ENCODE data around the gene SP100.
"Not testable (repeated sequence)": the region's sequence is repeated elsewhere in the genome, so short reads cannot be mapped to it uniquely, and the experiment has no call there.

SP100 gene

GRCh38 chr2:230416061-230416721, at the start of gene SP100:
Gene SP100 (plus strand): TSS chr2:230416201. CDS start chr2:230416297, 96 bp downstream.
- peak; percentile 86 for DNase-seq (ENCODE audit: low spot score)

- no peak for DNase-seq (ENCODE audit: low spot score)
Measured at GRCh38 chr2:230382108-230382507, 33.9 kb upstream of the SP100 start.

DNA sequence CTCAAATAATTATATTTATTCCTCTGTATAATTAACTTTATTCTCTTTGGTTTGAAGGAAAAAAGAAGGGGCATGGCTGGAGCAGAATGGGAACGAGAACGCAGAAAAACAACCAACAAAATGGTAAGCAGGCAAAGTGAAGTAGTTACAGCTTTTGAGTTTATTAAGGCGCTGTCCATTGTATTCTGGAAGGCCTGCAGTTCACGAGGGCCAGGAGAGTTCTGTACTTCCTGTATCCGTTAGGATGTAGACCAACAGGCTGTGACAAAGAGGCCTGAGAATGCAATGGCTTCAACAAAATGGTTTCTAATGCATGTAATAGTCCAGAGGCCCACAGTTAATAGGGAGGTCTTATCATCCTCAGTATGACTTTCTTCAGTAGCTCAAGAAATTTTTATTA, 32.5 kb upstream of the SP100 start:
- DNase-seq (ENCODE audit: low spot score) = no peak

DNA sequence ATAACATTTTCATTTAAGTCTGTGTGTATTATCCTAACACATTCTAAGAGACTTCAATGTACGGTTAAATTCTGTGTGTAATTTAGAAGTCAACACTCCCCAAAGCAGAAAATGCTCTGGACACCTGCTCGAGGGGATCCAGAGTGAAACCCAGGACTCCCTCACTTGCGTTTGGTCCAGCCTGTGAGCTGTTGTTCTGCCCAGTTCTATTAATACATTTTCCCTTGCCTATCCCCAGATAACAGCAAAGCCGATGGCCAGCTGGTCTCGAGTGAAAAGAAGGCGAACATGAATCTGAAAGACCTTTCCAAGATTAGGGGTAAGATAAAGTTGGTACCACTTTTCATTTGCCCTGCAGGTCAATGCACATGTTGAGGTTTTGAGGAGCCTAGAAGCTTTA, 31.0 kb upstream of the SP100 start:
- no peak for DNase-seq (ENCODE audit: low spot score)

GRCh38 chr2:230394301-230394700, 21.7 kb upstream of the SP100 start:
- no peak for DNase-seq (ENCODE audit: low spot score)

GRCh38 chr2:230398698-230399097, 17.3 kb upstream of the SP100 start:
- not testable (repeated sequence) for DNase-seq (ENCODE audit: low spot score)

GRCh38 chr2:230400041-230400440, 16.0 kb upstream of the SP100 start:
- no peak for DNase-seq (ENCODE audit: low spot score)

DNA sequence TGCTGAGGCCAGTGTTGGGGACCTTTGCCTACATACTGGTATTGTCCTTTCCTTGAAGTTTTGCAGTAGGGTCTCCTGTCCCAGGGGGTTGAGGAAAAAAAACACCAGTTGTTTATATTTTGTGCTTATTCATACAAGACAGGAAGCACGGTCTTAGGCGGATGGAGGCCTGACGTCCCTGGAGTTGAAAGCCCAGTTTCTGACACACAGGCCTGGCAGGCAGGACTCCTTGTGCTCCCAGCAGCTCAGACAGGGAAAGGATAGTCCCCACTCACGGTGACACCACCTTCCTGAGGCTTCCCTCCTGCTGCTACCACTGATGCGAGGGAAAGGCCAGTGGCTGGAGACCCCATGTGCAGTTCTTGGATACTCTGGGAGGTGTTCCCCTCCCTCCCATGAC, 15.5 kb upstream of the SP100 start:
- DNase-seq (ENCODE audit: low spot score) = no peak

- DNase-seq (ENCODE audit: low spot score) = not testable (repeated sequence)
Measured at GRCh38 chr2:230401026-230401425, 15.0 kb upstream of the SP100 start.

DNA sequence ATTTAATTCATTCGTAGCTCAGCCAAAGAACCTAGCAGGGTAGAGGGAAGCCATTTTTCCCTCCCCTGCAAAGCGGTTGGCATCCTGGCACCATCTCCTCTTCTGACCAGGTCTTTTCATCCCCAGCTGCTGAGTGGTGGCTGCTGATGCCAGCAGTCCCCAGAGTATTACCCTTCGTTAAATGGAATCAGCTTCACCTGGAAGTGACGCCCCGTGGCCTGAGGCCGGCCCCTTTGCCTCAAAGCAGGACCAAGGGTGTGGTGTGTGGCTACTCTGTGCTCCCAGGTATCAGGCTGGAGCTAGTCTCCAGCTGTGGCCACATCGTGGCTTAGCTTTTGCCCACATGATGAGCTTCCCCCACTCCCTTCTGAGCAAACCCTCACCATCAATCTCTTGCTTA, 12.3 kb upstream of the SP100 start:
- no peak for DNase-seq (ENCODE audit: low spot score)

DNA sequence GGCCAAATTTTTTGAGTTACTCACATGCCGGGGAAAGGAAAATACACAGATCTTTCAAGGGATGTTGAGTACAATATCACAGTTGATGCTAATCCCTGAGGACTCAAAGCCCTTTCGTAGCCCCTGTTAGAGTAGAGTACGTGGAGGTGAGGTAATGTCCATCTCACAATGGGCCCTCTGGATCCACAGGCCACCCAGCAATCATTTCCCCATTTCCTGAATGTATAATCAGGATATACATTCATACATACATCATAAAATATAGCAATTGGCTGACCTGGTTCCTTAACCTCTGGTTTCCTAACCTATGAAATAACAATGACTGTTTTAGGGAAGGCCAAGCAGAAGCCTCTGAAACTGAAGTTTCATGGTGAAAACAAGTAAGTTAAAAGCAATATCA, 10.2 kb upstream of the SP100 start:
- DNase-seq (ENCODE audit: low spot score) = no peak

GRCh38 chr2:230408244-230408842, 7.7 kb upstream of the SP100 start:
- no peak for DNase-seq (ENCODE audit: low spot score)

DNA sequence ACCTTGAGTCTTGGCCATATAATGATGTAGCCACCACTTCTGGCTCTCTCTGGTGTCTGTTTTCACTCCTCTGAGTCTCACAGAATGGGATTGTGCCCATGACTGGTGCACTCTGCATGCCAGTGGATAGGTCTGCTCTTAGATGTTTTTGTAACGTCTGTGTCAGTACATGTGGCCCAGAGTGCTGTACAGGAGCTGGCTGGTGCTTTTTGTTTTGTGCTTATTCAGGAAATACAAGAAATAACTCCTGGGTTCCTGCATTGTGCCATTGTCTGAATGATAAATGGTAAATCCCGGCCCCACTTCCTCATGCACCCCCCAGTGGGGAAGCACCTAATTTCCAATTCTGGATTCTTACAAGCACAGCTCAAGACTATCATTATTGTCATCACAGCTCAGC, 6.7 kb upstream of the SP100 start:
- DNase-seq (ENCODE audit: low spot score) = not testable (repeated sequence)

GRCh38 chr2:230410263-230410662, 5.7 kb upstream of the SP100 start:
- no peak for DNase-seq (ENCODE audit: low spot score)

DNA sequence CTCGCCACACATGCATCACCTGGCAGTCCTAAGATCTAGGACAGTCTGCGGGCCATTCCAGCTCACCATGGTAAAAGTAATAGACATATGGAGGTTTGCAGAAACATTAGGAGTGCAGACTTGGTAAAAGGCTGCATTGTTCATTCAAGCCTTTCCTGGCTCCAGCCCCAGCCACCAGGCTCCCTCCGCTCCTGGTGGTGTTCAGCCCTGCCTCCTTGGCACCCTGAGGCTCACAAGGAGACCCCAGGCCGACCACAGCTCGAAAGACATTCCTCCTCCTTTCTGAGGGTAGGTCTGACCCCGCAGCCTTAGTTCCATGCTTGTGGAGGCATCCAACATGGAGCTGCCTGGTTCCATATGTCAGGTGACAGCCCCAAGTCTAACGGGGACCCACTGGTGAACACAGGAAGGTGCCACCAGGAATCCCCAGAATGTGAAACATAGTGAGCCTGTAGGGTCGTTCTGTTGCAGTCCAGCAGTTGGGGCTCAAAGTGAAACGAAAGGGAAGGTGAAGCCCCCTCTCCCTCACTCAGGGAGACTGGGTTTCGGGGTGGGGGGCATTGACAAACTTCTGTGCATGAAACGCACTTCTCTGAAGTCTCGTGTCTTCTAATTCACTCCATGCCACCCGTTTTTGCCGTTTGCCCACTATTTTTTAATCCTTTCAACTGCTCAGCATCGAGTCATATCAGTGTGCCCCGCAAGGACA, 5.0 kb upstream of the SP100 start:
- DNase-seq (ENCODE audit: low spot score) = no peak

DNA sequence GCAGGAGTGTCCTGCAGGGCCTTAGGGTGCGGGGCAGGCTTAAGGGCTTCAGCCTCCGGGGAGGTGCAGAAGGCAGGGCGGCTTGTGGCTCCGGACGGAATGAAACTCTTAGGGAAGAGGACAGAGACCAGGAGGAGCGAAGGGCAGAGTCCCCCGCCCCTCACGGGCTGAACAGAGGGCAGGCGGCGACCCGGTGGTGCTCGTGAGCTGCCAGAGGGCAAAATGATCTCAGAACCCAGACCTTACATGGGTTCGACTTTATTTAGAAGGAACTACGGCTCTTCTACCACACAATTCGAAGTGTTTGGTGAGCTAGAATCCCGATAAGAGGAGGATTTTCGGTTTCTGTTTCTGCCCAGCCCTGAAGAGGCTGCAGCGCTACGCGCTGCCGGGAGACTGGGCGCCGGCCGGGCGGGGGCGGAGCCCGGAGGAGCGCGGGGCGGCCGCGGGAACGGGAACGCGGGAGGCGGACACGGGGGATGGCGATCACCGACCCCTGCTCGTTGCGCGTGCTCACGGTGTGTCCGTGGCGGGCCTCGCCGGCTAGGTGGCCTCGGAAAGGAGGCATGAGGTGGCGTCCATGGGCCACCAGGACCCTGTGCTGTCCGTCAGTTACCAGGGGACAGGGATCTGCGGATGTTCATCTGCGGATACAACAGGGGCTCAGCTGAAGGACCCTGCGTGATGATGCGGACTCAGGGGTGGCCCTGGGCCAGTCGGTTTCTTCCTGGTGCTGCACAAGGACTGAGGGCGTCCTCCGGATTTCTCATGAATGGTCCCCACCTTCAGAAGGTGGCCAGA, 4.2 kb upstream of the SP100 start:
- peak; percentile 57 for DNase-seq (ENCODE audit: low spot score)

DNA sequence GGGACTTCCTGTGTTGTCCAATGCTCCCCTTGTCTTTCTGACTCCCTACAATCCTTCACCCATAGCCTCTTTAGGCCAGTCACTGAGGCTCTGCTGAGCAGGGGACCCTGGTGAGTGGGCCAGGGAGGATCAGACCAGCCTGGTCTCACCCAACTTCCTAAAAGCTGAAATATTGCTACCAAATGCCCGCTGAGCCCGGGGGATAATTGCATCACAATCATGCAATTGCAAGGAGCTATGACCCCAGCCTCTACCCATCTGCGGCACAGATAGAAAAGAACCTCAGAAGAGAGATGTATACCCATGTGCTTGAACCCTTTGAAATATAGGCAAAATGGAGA, 3.7 kb upstream of the SP100 start:
- DNase-seq (ENCODE audit: low spot score) = no peak

DNA sequence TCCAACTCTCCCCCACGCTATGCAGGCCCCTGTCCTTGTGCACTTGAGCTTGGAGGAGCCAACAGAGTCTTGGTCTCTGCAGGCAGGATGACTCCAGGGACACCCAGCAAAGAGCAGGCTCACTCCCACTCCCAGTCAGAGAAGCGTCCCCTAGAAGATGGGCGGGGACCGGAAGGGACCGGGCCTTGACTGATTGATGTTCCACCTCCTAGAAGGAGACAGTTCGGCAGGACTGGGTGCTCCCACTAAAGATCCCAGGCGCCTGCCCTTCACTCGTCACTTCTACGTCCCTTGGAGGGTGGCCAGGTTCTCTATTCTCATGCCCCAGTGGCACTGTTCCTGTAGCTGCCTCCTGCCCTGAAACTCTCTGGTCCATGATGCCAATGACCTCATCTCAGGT, 3.2 kb upstream of the SP100 start:
- no peak for DNase-seq (ENCODE audit: low spot score)

- DNase-seq (ENCODE audit: low spot score) = no peak
Measured at GRCh38 chr2:230413479-230413878, 2.5 kb upstream of the SP100 start.

GRCh38 chr2:230414302-230414701, 1.7 kb upstream of the SP100 start:
- DNase-seq (ENCODE audit: low spot score) = no peak

DNA sequence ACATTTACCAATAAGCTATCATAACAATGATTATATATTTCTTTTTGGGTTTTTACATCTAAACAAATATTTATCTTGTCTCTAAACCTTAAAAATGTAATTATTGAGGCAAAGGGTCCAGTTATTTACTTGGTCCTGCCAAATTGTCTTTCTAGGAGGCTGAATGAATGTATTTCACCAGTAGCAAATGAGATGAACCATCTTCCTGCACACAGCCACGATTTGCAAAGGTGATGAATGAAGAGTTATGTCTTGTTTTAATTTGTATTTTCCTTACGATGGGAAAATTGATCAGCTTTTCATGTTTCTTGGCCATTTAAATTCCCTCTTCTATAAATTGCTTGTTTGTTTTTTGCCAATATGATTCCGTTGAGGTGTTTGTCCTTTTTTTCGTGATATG, 1.4 kb downstream of the SP100 start:
- no peak for DNase-seq (ENCODE audit: low spot score)

GRCh38 chr2:230418341-230419016, 2.5 kb downstream of the SP100 start:
- DNase-seq (ENCODE audit: low spot score) = no peak
